Lower leg skin (tissue), 3 donors: ENCODE data around the gene MAPK13.

Source experiments
- CTCF ChIP-seq, 3 donors: fragments of 450-650 bp; IDR thresholded peaks; one replicate each; pipeline ENCODE4 v1.5.1; 2016; ENCODE audit warnings: antibody characterized with exemption in 3 of 3, mild to moderate bottlenecking in 3 of 3, moderate library complexity in 2 of 3
- POLR2A ChIP-seq, 2 donors: fragments of 450-650 bp; IDR thresholded peaks; one replicate each; pipeline ENCODE4 v1.6.1; 2016 to 2017; ENCODE audit warnings: antibody characterized with exemption in 2 of 2, mild to moderate bottlenecking in 1 of 2, moderate library complexity in 1 of 2

- TF ChIP-seq POLR2A (IDR thresholded peaks at IDR 0.05) = no peak
- TF ChIP-seq CTCF (IDR thresholded peaks at IDR 0.05) = no peak
Observed at GRCh38 chr6:36111526-36111925, 18.8 kb upstream of the MAPK13 start.
